ENCODE measurements around the gene STAG3. TPM values are rescaled to one million over a fixed set of nuclear protein-coding genes. Genes with fewer than 3 reads are reported as not detected.

Gene STAG3
- polyA plus RNA-seq, 1 donor from 2014 or later, result 0.64 TPM

- no peaks in the 10 kb centered on the region for H3K9me3 ChIP-seq (ENCODE audit: low read length)
- no peaks in the 10 kb centered on the region for H3K36me3 ChIP-seq (ENCODE audit: insufficient read depth, low read length)
- H3K27me3 ChIP-seq (ENCODE audit: insufficient read depth, low read depth, low read length), result no peaks in the 10 kb centered on the region
- H3K9ac ChIP-seq (ENCODE audit: low read length), result no peak overlapping the region
- no peak overlapping the region for H3K4me2 ChIP-seq (ENCODE audit: low read length)
- H2AFZ ChIP-seq (ENCODE audit: low read depth, low read length), result no peak overlapping the region
- H3K79me2 ChIP-seq (replicated peaks; ENCODE audit: insufficient read depth, low read length), result no peaks in the 10 kb centered on the region
- H3K9me2 ChIP-seq (ENCODE audit: insufficient read depth, low read length), result no peaks in the 10 kb centered on the region
- H3K4me3 ChIP-seq (ENCODE audit: low read length), result no peak overlapping the region
- no peaks in the 10 kb centered on the region for H4K20me1 ChIP-seq (ENCODE audit: insufficient read depth)
- no peaks in the 10 kb centered on the region for H3F3A ChIP-seq (ENCODE audit: insufficient read depth, low read length, poor library complexity, severe bottlenecking)
- TF ChIP-seq TAF1 (IDR thresholded peaks at IDR 0.05; ENCODE audit: low read depth), result no peak
- TF ChIP-seq EP300 (conservative IDR thresholded peaks at IDR 0.05; ENCODE audit: poor library complexity, severe bottlenecking), result no peak
- no peak for TF ChIP-seq CTCF (IDR thresholded peaks at IDR 0.05; ENCODE audit: poor library complexity, severe bottlenecking)
- TF ChIP-seq EZH2 (IDR thresholded peaks at IDR 0.05; ENCODE audit: borderline replicate concordance, insufficient read depth, low read length, poor library complexity, severe bottlenecking), result no peak
- no peak for TF ChIP-seq POLR2AphosphoS5 (IDR thresholded peaks at IDR 0.05)
- no peak for TF ChIP-seq REST (IDR thresholded peaks at IDR 0.05; ENCODE audit: borderline replicate concordance)
- no peak for TF ChIP-seq MXI1 (conservative IDR thresholded peaks at IDR 0.05; ENCODE audit: poor library complexity, severe bottlenecking)
- no peak for TF ChIP-seq SMC3 (conservative IDR thresholded peaks at IDR 0.05; ENCODE audit: poor library complexity)
- no peak for TF ChIP-seq RAD21 (conservative IDR thresholded peaks at IDR 0.05)
- H3K27ac ChIP-seq (ENCODE audit: low read length), result no peak overlapping the region
These were observed 39.6 kb upstream of the STAG3 start for GRCh38 chr7:100137851-100138760.

DNA sequence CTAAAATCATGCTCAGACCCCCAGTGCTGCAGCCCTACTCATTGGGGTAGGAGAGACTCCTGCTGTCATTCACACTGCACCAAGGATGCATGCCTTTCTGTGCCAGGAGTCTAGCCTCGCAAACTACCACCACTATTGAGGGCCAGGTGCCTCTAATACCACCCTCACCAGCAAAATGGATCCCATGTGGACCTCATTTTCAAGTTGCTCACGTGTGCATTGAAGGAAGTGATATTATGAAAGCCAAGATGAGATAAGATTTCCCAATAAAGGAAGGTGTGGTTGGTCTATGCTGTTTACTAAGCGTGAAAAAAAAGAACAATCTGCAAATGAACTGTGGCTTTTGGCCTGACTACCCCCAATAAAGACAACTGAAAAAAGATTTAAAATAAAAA, 36.2 kb upstream of the STAG3 start:
- no peak overlapping the region for H3K4me2 ChIP-seq (ENCODE audit: low read length)
- no peaks in the 10 kb centered on the region for H3K27me3 ChIP-seq (ENCODE audit: insufficient read depth, low read depth, low read length)

More for the DNA sequence above, 36.2 kb upstream of the STAG3 start:
- H3K27ac ChIP-seq (ENCODE audit: low read length), result no peak overlapping the region
- no peaks in the 10 kb centered on the region for H3F3A ChIP-seq (ENCODE audit: insufficient read depth, low read length, poor library complexity, severe bottlenecking)
- no peak overlapping the region for H2AFZ ChIP-seq (ENCODE audit: low read depth, low read length)
- H3K9me2 ChIP-seq (ENCODE audit: insufficient read depth, low read length), result no peaks in the 10 kb centered on the region
- no peaks in the 10 kb centered on the region for H4K20me1 ChIP-seq (ENCODE audit: insufficient read depth)
- H3K9ac ChIP-seq (ENCODE audit: low read length), result no peak overlapping the region
- no peak overlapping the region for H3K4me3 ChIP-seq (ENCODE audit: low read length)
- no peaks in the 10 kb centered on the region for H3K9me3 ChIP-seq (ENCODE audit: low read length)
- no peak for TF ChIP-seq RAD21 (conservative IDR thresholded peaks at IDR 0.05)
- no peak for TF ChIP-seq EP300 (conservative IDR thresholded peaks at IDR 0.05; ENCODE audit: poor library complexity, severe bottlenecking)
- no peak for TF ChIP-seq REST (IDR thresholded peaks at IDR 0.05; ENCODE audit: borderline replicate concordance)
- TF ChIP-seq MXI1 (conservative IDR thresholded peaks at IDR 0.05; ENCODE audit: poor library complexity, severe bottlenecking), result no peak
- no peak for TF ChIP-seq POLR2AphosphoS5 (IDR thresholded peaks at IDR 0.05)
- TF ChIP-seq EZH2 (IDR thresholded peaks at IDR 0.05; ENCODE audit: borderline replicate concordance, insufficient read depth, low read length, poor library complexity, severe bottlenecking), result no peak
- TF ChIP-seq CTCF (IDR thresholded peaks at IDR 0.05; ENCODE audit: poor library complexity, severe bottlenecking), result no peak
- no peak for TF ChIP-seq TAF1 (IDR thresholded peaks at IDR 0.05; ENCODE audit: low read depth)
- TF ChIP-seq SMC3 (conservative IDR thresholded peaks at IDR 0.05; ENCODE audit: poor library complexity), result no peak
- no peaks in the 10 kb centered on the region for H3K36me3 ChIP-seq (ENCODE audit: insufficient read depth, low read length)
- no peaks in the 10 kb centered on the region for H3K79me2 ChIP-seq (replicated peaks; ENCODE audit: insufficient read depth, low read length)
